Stimulated activated CD4-positive, alpha-beta T cell treated with anti-CD3 and anti-CD28 coated beads, Interleukin-1b, Interleukin-23, amount 100 ng/mL, for 24 hours (primary cell): ENCODE results near the gene SLC28A1.
A peak's percentile ranks its signal among the peaks of the same experiment; 100 is the strongest.

Experiments
- DNase-seq, 4 experiments: peaks; one replicate each; pipeline ENCODE4 v3.0.0-alpha.2; 2020; ENCODE audit warnings: low read depth in 4 of 4, low spot score in 1 of 4

The SLC28A1 gene

GRCh38 chr15:84990507-84990906, 106.0 kb downstream of the SLC28A1 start:
- DNase-seq: no peak

DNA sequence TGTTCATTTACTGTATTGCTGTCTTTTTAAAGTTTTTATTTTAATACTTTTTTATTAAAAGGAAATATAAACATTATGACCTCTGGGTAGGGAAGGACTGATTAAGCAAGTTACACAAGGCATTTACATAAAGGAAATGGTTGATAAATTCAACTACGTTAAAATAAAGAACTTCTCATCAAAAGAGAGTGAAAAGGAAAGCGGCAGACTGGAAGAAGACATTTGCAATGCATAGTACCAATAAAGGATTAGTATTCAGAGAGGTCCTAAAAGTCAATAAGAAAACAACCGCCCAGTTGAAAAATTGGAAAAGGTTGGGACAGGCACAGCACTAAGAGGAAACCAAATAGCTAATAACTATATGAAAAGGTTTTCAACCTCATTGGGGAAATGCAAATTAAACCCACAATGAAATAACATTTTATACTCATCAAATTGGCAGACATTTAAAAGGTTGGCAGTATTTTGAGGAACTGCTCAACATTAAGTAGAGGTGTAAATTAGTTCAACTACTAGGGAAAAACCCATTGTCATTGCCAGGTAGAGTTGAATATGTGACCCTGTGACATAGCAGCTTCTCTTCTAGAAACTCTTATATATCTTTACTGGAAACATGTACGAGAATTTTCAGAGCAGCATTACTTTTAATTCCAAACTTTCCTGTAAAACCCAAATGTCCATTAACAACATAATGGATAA, 106.7 kb downstream of the SLC28A1 start:
- DNase-seq: no peak

GRCh38 chr15:84992157-84992944, 107.9 kb downstream of the SLC28A1 start:
- DNase-seq: peak in 3 of 4 experiments; percentile 3 to 43 (median 7)
